HEK293 (cell line): ENCODE results near the gene APOC1.

Experiments
- KLF10 ChIP-seq: fragments of 450-650 bp; IDR thresholded peaks from 2 replicates; pipeline ENCODE4 v1.5.1; 2018; ENCODE audit warnings: missing biosample characterization, mild to moderate bottlenecking, missing genetic modification characterization
- OSR2 ChIP-seq: fragments of 450-650 bp; formaldehyde crosslinking; IDR thresholded peaks from 2 replicates; pipeline ENCODE4 v1.5.1; 2016; ENCODE audit warnings: missing biosample characterization, missing genetic modification characterization
- YY2 ChIP-seq: fragments of 450-650 bp; formaldehyde crosslinking; IDR thresholded peaks from 2 replicates; pipeline ENCODE4 v1.5.1; 2016; ENCODE audit warnings: missing biosample characterization, missing genetic modification characterization
- ZBTB21 ChIP-seq: fragments of 450-650 bp; formaldehyde crosslinking; IDR thresholded peaks from 2 replicates; pipeline ENCODE4 v1.5.1; 2017; ENCODE audit warnings: missing biosample characterization, missing genetic modification characterization
- ZBTB7A ChIP-seq: fragments of 450-650 bp; formaldehyde crosslinking; IDR thresholded peaks from 2 replicates; pipeline ENCODE4 v1.5.1; 2016; ENCODE audit warnings: low read depth, missing biosample characterization, missing genetic modification characterization
- ZNF138 ChIP-seq: fragments of 450-650 bp; formaldehyde crosslinking; IDR thresholded peaks from 2 replicates; pipeline ENCODE4 v1.5.1; 2016; ENCODE audit warnings: missing biosample characterization, missing genetic modification characterization, borderline replicate concordance
- ZNF140 ChIP-seq: fragments of 450-650 bp; formaldehyde crosslinking; IDR thresholded peaks from 2 replicates; pipeline ENCODE4 v1.5.1; 2016; ENCODE audit warnings: missing biosample characterization, missing genetic modification characterization
- ZNF174 ChIP-seq: fragments of 450-650 bp; formaldehyde crosslinking; IDR thresholded peaks from 2 replicates; pipeline ENCODE4 v1.5.0; 2017; ENCODE audit warnings: missing biosample characterization, mild to moderate bottlenecking, missing genetic modification characterization
- ZNF266 ChIP-seq: fragments of 450-650 bp; formaldehyde crosslinking; IDR thresholded peaks from 2 replicates; pipeline ENCODE4 v1.5.1; 2016; ENCODE audit warnings: missing biosample characterization, missing genetic modification characterization, low read depth
- ZNF292 ChIP-seq: fragments of 450-650 bp; formaldehyde crosslinking; IDR thresholded peaks from 2 replicates; pipeline ENCODE4 v1.5.1; 2016; ENCODE audit warnings: low read depth, missing biosample characterization, missing genetic modification characterization, borderline replicate concordance
- ZNF37A ChIP-seq: fragments of 450-650 bp; IDR thresholded peaks from 2 replicates; pipeline ENCODE4 v1.5.1; 2018; ENCODE audit warnings: missing biosample characterization, missing genetic modification characterization
- ZNF433 ChIP-seq: fragments of 450-650 bp; formaldehyde crosslinking; IDR thresholded peaks from 2 replicates; pipeline ENCODE4 v1.5.1; 2016; ENCODE audit warnings: missing biosample characterization, missing genetic modification characterization, low read depth
- ZNF473 ChIP-seq: fragments of 450-650 bp; formaldehyde crosslinking; IDR thresholded peaks from 2 replicates; pipeline ENCODE4 v1.5.1; 2017; ENCODE audit warnings: missing biosample characterization, missing genetic modification characterization
- ZNF514 ChIP-seq: fragments of 450-650 bp; formaldehyde crosslinking; IDR thresholded peaks from 2 replicates; pipeline ENCODE4 v1.5.1; 2016; ENCODE audit warnings: missing biosample characterization, missing genetic modification characterization
- ZNF529 ChIP-seq: fragments of 450-650 bp; formaldehyde crosslinking; IDR thresholded peaks from 2 replicates; pipeline ENCODE4 v1.5.1; 2017; ENCODE audit warnings: missing genetic modification characterization, missing biosample characterization; ENCODE audit not compliant: insufficient replicate concordance
- ZNF558 ChIP-seq: fragments of 450-650 bp; formaldehyde crosslinking; IDR thresholded peaks from 2 replicates; pipeline ENCODE4 v1.5.1; 2016; ENCODE audit warnings: missing biosample characterization, missing genetic modification characterization
- ZNF610 ChIP-seq: fragments of 450-650 bp; formaldehyde crosslinking; IDR thresholded peaks from 2 replicates; pipeline ENCODE4 v1.5.1; 2016; ENCODE audit warnings: missing biosample characterization, missing genetic modification characterization, borderline replicate concordance
- ZNF626 ChIP-seq: fragments of 450-650 bp; sonication (Bioruptor Pico); formaldehyde crosslinking; IDR thresholded peaks from 2 replicates; pipeline ENCODE4 v1.5.1; 2018; ENCODE audit warnings: missing biosample characterization, missing genetic modification characterization, inconsistent platforms
- ZNF664 ChIP-seq: fragments of 450-650 bp; formaldehyde crosslinking; IDR thresholded peaks from 2 replicates; pipeline ENCODE4 v1.5.1; 2016; ENCODE audit warnings: missing biosample characterization, missing genetic modification characterization
- ZNF776 ChIP-seq: fragments of 450-650 bp; formaldehyde crosslinking; IDR thresholded peaks from 2 replicates; pipeline ENCODE4 v1.5.0; 2017; ENCODE audit warnings: missing biosample characterization, missing genetic modification characterization, borderline replicate concordance
- ZNF837 ChIP-seq: fragments of 450-650 bp; formaldehyde crosslinking; IDR thresholded peaks from 2 replicates; pipeline ENCODE4 v1.5.1; 2016; ENCODE audit warnings: missing biosample characterization, missing genetic modification characterization
- TF ChIP-seq, protein P1 (sequence below): sonication (generic); formaldehyde crosslinking; IDR thresholded peaks from 2 replicates; pipeline ENCODE4 v1.8.1; 2022; ENCODE audit warnings: mild to moderate bottlenecking, moderate library complexity, missing genetic modification reagents
- TF ChIP-seq, protein P2 (sequence below): fragments of 450-650 bp; IDR thresholded peaks from 2 replicates; pipeline ENCODE4 v1.5.1; 2018; ENCODE audit warnings: missing biosample characterization, mild to moderate bottlenecking, missing genetic modification characterization
- TF ChIP-seq, protein P3 (sequence below): fragments of 450-650 bp; formaldehyde crosslinking; IDR thresholded peaks from 2 replicates; pipeline ENCODE4 v1.5.1; 2016; ENCODE audit warnings: missing biosample characterization, missing genetic modification characterization
- TF ChIP-seq, protein P4 (sequence below): fragments of 450-650 bp; formaldehyde crosslinking; IDR thresholded peaks from 2 replicates; pipeline ENCODE4 v1.5.1; 2016; ENCODE audit warnings: missing biosample characterization, missing genetic modification characterization
- TF ChIP-seq, protein P5 (sequence below): fragments of 450-650 bp; formaldehyde crosslinking; conservative IDR thresholded peaks from 2 replicates; pipeline ENCODE4 v1.5.1; 2016; ENCODE audit warnings: low read depth, missing biosample characterization, missing genetic modification characterization
- TF ChIP-seq, protein P6 (sequence below): fragments of 450-650 bp; formaldehyde crosslinking; optimal IDR thresholded peaks from 2 replicates; pipeline ENCODE3; 2016; ENCODE audit warnings: missing biosample characterization, mild to moderate bottlenecking, missing genetic modification characterization
- TF ChIP-seq, protein P7 (sequence below): fragments of 450-650 bp; formaldehyde crosslinking; IDR thresholded peaks from 2 replicates; pipeline ENCODE4 v1.5.1; 2016; ENCODE audit warnings: missing biosample characterization, missing genetic modification characterization

APOC1 gene

DNA sequence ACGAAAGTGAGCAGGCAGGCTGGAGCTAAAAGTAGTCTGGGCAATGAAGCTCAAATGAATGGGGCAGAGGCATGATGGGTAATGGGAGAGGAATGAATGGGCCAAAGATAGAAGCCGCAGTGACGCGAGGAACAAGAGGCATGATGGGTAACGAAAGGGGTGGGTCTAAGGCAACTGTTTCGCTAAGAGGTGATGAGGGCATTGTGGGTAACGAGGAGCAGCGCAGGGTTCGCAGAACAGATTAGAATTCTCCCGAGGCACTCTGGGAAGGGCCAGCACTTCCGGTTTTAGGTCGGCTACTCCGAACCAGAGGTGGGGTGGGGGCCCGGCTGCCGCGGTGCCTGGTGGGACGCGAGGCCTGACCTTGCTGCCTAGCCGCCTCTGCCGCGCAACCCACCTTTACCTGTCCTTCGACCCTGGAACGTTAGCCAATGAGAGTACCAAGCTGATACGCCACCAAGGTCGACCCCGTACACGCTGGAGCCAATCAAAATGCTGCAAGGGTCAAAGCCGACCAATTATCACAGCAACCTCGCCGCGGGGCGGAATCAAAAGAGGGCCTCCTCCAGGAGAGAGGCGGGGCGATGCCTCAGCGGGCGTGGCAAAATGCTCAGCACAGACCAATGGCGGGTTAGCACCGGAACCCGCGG, 23.9 kb upstream of the APOC1 start (continued):
- TF ChIP-seq, protein P1, sequence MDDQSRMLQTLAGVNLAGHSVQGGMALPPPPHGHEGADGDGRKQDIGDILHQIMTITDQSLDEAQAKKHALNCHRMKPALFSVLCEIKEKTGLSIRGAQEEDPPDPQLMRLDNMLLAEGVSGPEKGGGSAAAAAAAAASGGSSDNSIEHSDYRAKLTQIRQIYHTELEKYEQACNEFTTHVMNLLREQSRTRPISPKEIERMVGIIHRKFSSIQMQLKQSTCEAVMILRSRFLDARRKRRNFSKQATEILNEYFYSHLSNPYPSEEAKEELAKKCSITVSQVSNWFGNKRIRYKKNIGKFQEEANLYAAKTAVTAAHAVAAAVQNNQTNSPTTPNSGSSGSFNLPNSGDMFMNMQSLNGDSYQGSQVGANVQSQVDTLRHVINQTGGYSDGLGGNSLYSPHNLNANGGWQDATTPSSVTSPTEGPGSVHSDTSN (CRISPR knock-in tag): no peak
- TF ChIP-seq, protein P2, sequence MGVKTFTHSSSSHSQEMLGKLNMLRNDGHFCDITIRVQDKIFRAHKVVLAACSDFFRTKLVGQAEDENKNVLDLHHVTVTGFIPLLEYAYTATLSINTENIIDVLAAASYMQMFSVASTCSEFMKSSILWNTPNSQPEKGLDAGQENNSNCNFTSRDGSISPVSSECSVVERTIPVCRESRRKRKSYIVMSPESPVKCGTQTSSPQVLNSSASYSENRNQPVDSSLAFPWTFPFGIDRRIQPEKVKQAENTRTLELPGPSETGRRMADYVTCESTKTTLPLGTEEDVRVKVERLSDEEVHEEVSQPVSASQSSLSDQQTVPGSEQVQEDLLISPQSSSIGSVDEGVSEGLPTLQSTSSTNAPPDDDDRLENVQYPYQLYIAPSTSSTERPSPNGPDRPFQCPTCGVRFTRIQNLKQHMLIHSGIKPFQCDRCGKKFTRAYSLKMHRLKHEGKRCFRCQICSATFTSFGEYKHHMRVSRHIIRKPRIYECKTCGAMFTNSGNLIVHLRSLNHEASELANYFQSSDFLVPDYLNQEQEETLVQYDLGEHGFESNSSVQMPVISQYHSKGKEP (tag by site-specific recombination): no peak
- no peak for TF ChIP-seq ZNF837 (tag by site-specific recombination)
- no peak for TF ChIP-seq ZNF138
- TF ChIP-seq ZNF37A: no peak
- peak; percentile 82; the same call in 1 of the 2 replicates for TF ChIP-seq ZNF610
- peak; percentile 87 for TF ChIP-seq KLF10
- no peak for TF ChIP-seq ZNF626 (tag by site-specific recombination)
- 0 out of 2 replicates have a peak, but pooled peaks have one; percentile 23 for TF ChIP-seq ZNF664 (tag by site-specific recombination)
- TF ChIP-seq, protein P3, sequence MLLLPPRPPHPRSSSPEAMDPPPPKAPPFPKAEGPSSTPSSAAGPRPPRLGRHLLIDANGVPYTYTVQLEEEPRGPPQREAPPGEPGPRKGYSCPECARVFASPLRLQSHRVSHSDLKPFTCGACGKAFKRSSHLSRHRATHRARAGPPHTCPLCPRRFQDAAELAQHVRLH (tag by site-specific recombination): peak; percentile 95; the same call in 1 of the 2 replicates
- TF ChIP-seq ZNF558 (tag by site-specific recombination): no peak
- TF ChIP-seq ZNF776 (tag by site-specific recombination): no peak
- TF ChIP-seq ZBTB21 (tag by site-specific recombination): peak; percentile 84
- no peak for TF ChIP-seq ZNF473
- peak; percentile 80 for TF ChIP-seq YY2 (tag by site-specific recombination)
- no peak for TF ChIP-seq OSR2
- TF ChIP-seq, protein P4, sequence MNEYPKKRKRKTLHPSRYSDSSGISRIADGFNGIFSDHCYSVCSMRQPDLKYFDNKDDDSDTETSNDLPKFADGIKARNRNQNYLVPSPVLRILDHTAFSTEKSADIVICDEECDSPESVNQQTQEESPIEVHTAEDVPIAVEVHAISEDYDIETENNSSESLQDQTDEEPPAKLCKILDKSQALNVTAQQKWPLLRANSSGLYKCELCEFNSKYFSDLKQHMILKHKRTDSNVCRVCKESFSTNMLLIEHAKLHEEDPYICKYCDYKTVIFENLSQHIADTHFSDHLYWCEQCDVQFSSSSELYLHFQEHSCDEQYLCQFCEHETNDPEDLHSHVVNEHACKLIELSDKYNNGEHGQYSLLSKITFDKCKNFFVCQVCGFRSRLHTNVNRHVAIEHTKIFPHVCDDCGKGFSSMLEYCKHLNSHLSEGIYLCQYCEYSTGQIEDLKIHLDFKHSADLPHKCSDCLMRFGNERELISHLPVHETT (tag by site-specific recombination): peak; percentile 75; the same call in 1 of the 2 replicates
- no peak for TF ChIP-seq ZNF514
- TF ChIP-seq ZNF174 (tag by site-specific recombination): no peak
- TF ChIP-seq, protein P5, sequence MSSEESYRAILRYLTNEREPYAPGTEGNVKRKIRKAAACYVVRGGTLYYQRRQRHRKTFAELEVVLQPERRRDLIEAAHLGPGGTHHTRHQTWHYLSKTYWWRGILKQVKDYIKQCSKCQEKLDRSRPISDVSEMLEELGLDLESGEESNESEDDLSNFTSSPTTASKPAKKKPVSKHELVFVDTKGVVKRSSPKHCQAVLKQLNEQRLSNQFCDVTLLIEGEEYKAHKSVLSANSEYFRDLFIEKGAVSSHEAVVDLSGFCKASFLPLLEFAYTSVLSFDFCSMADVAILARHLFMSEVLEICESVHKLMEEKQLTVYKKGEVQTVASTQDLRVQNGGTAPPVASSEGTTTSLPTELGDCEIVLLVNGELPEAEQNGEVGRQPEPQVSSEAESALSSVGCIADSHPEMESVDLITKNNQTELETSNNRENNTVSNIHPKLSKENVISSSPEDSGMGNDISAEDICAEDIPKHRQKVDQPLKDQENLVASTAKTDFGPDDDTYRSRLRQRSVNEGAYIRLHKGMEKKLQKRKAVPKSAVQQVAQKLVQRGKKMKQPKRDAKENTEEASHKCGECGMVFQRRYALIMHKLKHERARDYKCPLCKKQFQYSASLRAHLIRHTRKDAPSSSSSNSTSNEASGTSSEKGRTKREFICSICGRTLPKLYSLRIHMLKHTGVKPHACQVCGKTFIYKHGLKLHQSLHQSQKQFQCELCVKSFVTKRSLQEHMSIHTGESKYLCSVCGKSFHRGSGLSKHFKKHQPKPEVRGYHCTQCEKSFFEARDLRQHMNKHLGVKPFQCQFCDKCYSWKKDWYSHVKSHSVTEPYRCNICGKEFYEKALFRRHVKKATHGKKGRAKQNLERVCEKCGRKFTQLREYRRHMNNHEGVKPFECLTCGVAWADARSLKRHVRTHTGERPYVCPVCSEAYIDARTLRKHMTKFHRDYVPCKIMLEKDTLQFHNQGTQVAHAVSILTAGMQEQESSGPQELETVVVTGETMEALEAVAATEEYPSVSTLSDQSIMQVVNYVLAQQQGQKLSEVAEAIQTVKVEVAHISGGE (tag by site-specific recombination): peak; percentile 79
- TF ChIP-seq ZNF140 (tag by site-specific recombination): no peak
- TF ChIP-seq ZNF433 (tag by site-specific recombination): no peak
- no peak for TF ChIP-seq ZNF529
- TF ChIP-seq, protein P6, sequence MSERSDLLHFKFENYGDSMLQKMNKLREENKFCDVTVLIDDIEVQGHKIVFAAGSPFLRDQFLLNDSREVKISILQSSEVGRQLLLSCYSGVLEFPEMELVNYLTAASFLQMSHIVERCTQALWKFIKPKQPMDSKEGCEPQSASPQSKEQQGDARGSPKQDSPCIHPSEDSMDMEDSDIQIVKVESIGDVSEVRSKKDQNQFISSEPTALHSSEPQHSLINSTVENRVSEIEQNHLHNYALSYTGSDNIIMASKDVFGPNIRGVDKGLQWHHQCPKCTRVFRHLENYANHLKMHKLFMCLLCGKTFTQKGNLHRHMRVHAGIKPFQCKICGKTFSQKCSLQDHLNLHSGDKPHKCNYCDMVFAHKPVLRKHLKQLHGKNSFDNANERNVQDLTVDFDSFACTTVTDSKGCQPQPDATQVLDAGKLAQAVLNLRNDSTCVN (tag by site-specific recombination): no peak
- no peak for TF ChIP-seq ZNF292 (tag by site-specific recombination)
- TF ChIP-seq, protein P7, sequence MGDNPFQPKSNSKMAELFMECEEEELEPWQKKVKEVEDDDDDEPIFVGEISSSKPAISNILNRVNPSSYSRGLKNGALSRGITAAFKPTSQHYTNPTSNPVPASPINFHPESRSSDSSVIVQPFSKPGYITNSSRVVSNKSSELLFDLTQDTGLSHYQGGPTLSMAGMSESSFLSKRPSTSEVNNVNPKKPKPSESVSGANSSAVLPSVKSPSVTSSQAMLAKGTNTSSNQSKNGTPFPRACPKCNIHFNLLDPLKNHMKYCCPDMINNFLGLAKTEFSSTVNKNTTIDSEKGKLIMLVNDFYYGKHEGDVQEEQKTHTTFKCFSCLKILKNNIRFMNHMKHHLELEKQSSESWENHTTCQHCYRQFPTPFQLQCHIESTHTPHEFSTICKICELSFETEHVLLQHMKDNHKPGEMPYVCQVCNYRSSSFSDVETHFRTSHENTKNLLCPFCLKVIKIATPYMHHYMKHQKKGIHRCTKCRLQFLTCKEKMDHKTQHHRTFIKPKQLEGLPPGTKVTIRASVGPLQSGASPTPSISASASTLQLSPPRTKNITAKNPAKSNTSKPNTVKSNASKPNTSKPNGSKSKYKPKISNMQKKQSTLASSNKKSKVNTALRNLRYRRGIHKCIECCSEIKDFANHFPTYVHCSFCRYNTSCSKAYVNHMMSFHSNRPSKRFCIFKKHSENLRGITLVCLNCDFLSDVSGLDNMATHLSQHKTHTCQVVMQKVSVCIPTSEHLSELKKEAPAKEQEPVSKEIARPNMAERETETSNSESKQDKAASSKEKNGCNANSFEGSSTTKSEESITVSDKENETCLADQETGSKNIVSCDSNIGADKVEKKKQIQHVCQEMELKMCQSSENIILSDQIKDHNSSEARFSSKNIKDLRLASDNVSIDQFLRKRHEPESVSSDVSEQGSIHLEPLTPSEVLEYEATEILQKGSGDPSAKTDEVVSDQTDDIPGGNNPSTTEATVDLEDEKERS: no peak
- TF ChIP-seq ZNF266 (tag by site-specific recombination): no peak
- TF ChIP-seq ZBTB7A: no peak
